IMR-90 (cell line): ENCODE data around the gene GPX4.

Experiments used
- TF ChIP-seq, protein P1 (sequence below): fragments of 150-350 bp; IDR thresholded peaks from 2 replicates; pipeline ENCODE4 v1.6.1; 2016; ENCODE audit warnings: low read depth, mild to moderate bottlenecking, low read length, moderate library complexity, borderline replicate concordance
- TF ChIP-seq, protein P2 (sequence below): conservative IDR thresholded peaks from 2 replicates; pipeline ENCODE4 v1.5.1; 2012; ENCODE audit warnings: mild to moderate bottlenecking, low read depth, low read length, improper control_type of control experiment

GRCh38 chr19:1115646-1116420, 12.0 kb downstream of the GPX4 start:
- TF ChIP-seq, protein P1, sequence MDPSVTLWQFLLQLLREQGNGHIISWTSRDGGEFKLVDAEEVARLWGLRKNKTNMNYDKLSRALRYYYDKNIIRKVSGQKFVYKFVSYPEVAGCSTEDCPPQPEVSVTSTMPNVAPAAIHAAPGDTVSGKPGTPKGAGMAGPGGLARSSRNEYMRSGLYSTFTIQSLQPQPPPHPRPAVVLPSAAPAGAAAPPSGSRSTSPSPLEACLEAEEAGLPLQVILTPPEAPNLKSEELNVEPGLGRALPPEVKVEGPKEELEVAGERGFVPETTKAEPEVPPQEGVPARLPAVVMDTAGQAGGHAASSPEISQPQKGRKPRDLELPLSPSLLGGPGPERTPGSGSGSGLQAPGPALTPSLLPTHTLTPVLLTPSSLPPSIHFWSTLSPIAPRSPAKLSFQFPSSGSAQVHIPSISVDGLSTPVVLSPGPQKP, result no peak
- TF ChIP-seq, protein P2, sequence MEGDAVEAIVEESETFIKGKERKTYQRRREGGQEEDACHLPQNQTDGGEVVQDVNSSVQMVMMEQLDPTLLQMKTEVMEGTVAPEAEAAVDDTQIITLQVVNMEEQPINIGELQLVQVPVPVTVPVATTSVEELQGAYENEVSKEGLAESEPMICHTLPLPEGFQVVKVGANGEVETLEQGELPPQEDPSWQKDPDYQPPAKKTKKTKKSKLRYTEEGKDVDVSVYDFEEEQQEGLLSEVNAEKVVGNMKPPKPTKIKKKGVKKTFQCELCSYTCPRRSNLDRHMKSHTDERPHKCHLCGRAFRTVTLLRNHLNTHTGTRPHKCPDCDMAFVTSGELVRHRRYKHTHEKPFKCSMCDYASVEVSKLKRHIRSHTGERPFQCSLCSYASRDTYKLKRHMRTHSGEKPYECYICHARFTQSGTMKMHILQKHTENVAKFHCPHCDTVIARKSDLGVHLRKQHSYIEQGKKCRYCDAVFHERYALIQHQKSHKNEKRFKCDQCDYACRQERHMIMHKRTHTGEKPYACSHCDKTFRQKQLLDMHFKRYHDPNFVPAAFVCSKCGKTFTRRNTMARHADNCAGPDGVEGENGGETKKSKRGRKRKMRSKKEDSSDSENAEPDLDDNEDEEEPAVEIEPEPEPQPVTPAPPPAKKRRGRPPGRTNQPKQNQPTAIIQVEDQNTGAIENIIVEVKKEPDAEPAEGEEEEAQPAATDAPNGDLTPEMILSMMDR, result no peak
